Lung (tissue), 12 donors: ENCODE results near the gene GDPD3. TPM values are rescaled to one million over a fixed set of nuclear protein-coding genes. Genes with fewer than 3 reads are reported as not detected.

Source experiments
- ATAC-seq: fragments of 200-7000 bp; cut with Tn5 transposase; one replicate; pipeline ENCODE4 v1.9.1; 2020; ENCODE audit warnings: moderate number of reproducible peaks; ENCODE audit not compliant: insufficient read depth, low FRiP score
- DNase-seq, 3 donors: peaks; one replicate each; pipeline ENCODE4 v3.0.0-alpha.2; 2013 to 2017
- H3K27ac ChIP-seq, 2 donors: one replicate each; pipeline ENCODE4 v1.5.1; 2013; ENCODE audit warnings: mild to moderate bottlenecking in 2 of 2, moderate library complexity in 2 of 2, control low read depth in 1 of 2, inconsistent platforms in 1 of 2, low read depth in 1 of 2, low read length in 1 of 2
- H3K27me3 ChIP-seq, 3 donors: one replicate each; pipeline ENCODE4 v1.5.1; 2013; ENCODE audit warnings: low read length in 2 of 3; ENCODE audit not compliant: control insufficient read depth in 3 of 3, insufficient read depth in 3 of 3
- H3K36me3 ChIP-seq, 4 donors: one replicate each; pipeline ENCODE4 v1.5.1; 2013; ENCODE audit warnings: low read length in 4 of 4, mild to moderate bottlenecking in 1 of 4, moderate library complexity in 1 of 4; ENCODE audit not compliant: control insufficient read depth in 4 of 4, insufficient read depth in 4 of 4
- H3K4me1 ChIP-seq, 5 donors: one replicate each; pipeline ENCODE4 v1.5.1; 2013; ENCODE audit warnings: low read length in 5 of 5, mild to moderate bottlenecking in 2 of 5, moderate library complexity in 1 of 5; ENCODE audit not compliant: control insufficient read depth in 5 of 5, insufficient read depth in 5 of 5
- H3K4me3 ChIP-seq: one replicate; pipeline ENCODE4 v1.5.1; 2013; ENCODE audit warnings: mild to moderate bottlenecking, control low read depth, moderate library complexity
- H3K9ac ChIP-seq, 2 donors: one replicate each; pipeline ENCODE4 v1.5.1; 2013; ENCODE audit warnings: low read length in 2 of 2, control low read depth in 1 of 2; ENCODE audit not compliant: insufficient read depth in 1 of 2
- H3K9me3 ChIP-seq, 4 donors: one replicate each; pipeline ENCODE4 v1.5.1; 2013; ENCODE audit warnings: low read length in 3 of 4, mild to moderate bottlenecking in 1 of 4, moderate library complexity in 1 of 4; ENCODE audit not compliant: control insufficient read depth in 4 of 4, insufficient read depth in 3 of 4
- CTCF ChIP-seq: IDR thresholded peaks from 2 replicates; pipeline ENCODE4 v1.5.1; 2012; ENCODE audit warnings: mild to moderate bottlenecking; ENCODE audit errors: control extremely low read depth, extremely low read depth
- WGBS, 2 donors: extraction: QIAGEN DNeasy Blood & Tissue Kit; methylation state at CpG; one replicate each; pipeline ENCODE4 v1.1.7; 2013; 5-methylcytosine and 5-hydroxymethylcytosine counted together
- polyA plus RNA-seq, 2 donors: library from polyadenylated mRNA; stranded (reverse); fragments of 200-250 nt; gene quantifications; one replicate each; pipeline ENCODE4 v1.2.1, GENCODE V29; 2013
- total RNA-seq, 2 donors: library from RNA; depleted of rRNA in 1 of 2; stranded (reverse); fragments of >200 nt in 1 of 2; gene quantifications; one replicate each; pipeline ENCODE4 v1.2.1, GENCODE V29; 2014 to 2021
- donor health status: control.
- donor health status: control.
- donor health status: Bipolar disorder and iron deficiency.
- donor health status: healthy.
- donor health status: DM: yes; HTN: yes; CAD: no.

GDPD3 gene
- total and polyA plus RNA-seq, 4 donors, result 4.1 to 6.0 (median 5.5) TPM

- WGBS, 2 donors, result 89 to 90% methylated on average over 20 of the region's 20 CpGs
- Histone ChIP-seq H3K27me3 (no peaks in the 10 kb centered on the region), H3K36me3 (peaks cover 0 to 49% (median 31%) of the 10 kb centered on the region in 4 donors), H3K9ac (no peak overlapping the region), H3K27ac (no peak overlapping the region), H3K4me1 (peaks cover 0 to 3% (median 0%) of the 10 kb centered on the region in 5 donors), H3K4me3 (no peak overlapping the region), H3K9me3 (no peaks in the 10 kb centered on the region)
- no peak for TF ChIP-seq CTCF
- DNase-seq (no peak), ATAC-seq (no peak)
Observed at GRCh38 chr16:30113711-30114333, 485 bp upstream of the GDPD3 start.

- peak in 2 of 3 donors; percentile 39 to 45 for DNase-seq
- no peak overlapping the region for H3K4me3 ChIP-seq
- peaks cover 0 to 3% (median 0%) of the 10 kb centered on the region in 5 donors for H3K4me1 ChIP-seq
- 84 to 87% methylated on average over 29 of the region's 29 CpGs for WGBS, 2 donors
- ATAC-seq, result peak; percentile 59
- H3K36me3 ChIP-seq, result peaks cover 0 to 45% (median 26%) of the 10 kb centered on the region in 4 donors
- H3K9ac ChIP-seq, result no peak overlapping the region
- H3K27me3 ChIP-seq, result no peaks in the 10 kb centered on the region
- no peaks in the 10 kb centered on the region for H3K9me3 ChIP-seq
- peak overlapping the region in 1 of 2 donors; percentile 0 for H3K27ac ChIP-seq
- TF ChIP-seq CTCF, result peak; percentile 1
Observed at GRCh38 chr16:30112197-30113030, 923 bp downstream of the GDPD3 start.

- H3K4me1 ChIP-seq, result peaks cover 0 to 3% (median 0%) of the 10 kb centered on the region in 5 donors
- H3K4me3 ChIP-seq, result no peak overlapping the region
- ATAC-seq, result no peak
- 69 to 78% methylated on average over 7 of the region's 7 CpGs for WGBS, 2 donors
- no peak for TF ChIP-seq CTCF
- H3K9me3 ChIP-seq, result no peaks in the 10 kb centered on the region
- H3K27ac ChIP-seq, result no peak overlapping the region
- H3K9ac ChIP-seq, result no peak overlapping the region
- H3K36me3 ChIP-seq, result peaks cover 0 to 37% (median 20%) of the 10 kb centered on the region in 4 donors
- H3K27me3 ChIP-seq, result no peaks in the 10 kb centered on the region
- DNase-seq, result peak; percentile 47 to 73 (median 67)
Observed at GRCh38 chr16:30110661-30111060, 2.7 kb downstream of the GDPD3 start.
